ENCODE measurements around the gene SDC4. TPM values are rescaled to one million over a fixed set of nuclear protein-coding genes. Genes with fewer than 3 reads are reported as not detected.

Gene SDC4
- total RNA-seq, 3 donors from 2014 or later = 114 to 145 (median 122) TPM

GRCh38 chr20:45293041-45294002 lies 54.9 kb downstream of the SDC4 start:
- TF ChIP-seq CTCF (IDR thresholded peaks at IDR 0.05) = peak; percentile 98
- Histone ChIP-seq H3K4me3 (no peak overlapping the region), H3K36me3 (ENCODE audit: low read depth) (no peaks in the 10 kb centered on the region), H3K9me3 (no peaks in the 10 kb centered on the region), H3K4me1 (ENCODE audit: low read depth) (peaks cover 4% of the 10 kb centered on the region)
- DNase-seq = peak; percentile 85 to 92 (median 90)
- intact Hi-C loops (cut with DNase I, micrococcal nuclease) = no loop called here
- ATAC-seq = peak; percentile 95

GRCh38 chr20:45292343-45292742 lies 55.9 kb downstream of the SDC4 start:
- no peak overlapping the region for H3K4me3 ChIP-seq
- DNase-seq = no peak
- peaks cover 4% of the 10 kb centered on the region for H3K4me1 ChIP-seq (ENCODE audit: low read depth)
- ATAC-seq = no peak
- H3K9me3 ChIP-seq = no peaks in the 10 kb centered on the region
- intact Hi-C loops (cut with DNase I, micrococcal nuclease) = no loop called here
- TF ChIP-seq CTCF (IDR thresholded peaks at IDR 0.05) = no peak
- H3K36me3 ChIP-seq (ENCODE audit: low read depth) = no peaks in the 10 kb centered on the region

GRCh38 chr20:45291526-45291925 lies 56.7 kb downstream of the SDC4 start:
- Histone ChIP-seq H3K9me3 (no peaks in the 10 kb centered on the region), H3K36me3 (ENCODE audit: low read depth) (no peaks in the 10 kb centered on the region), H3K4me1 (ENCODE audit: low read depth) (peaks cover 4% of the 10 kb centered on the region), H3K4me3 (no peak overlapping the region)
- ATAC-seq (no peak), DNase-seq (no peak)
- TF ChIP-seq CTCF (IDR thresholded peaks at IDR 0.05) = no peak
- intact Hi-C loops (cut with DNase I, micrococcal nuclease) = no loop called here

GRCh38 chr20:45290677-45291355 lies 57.4 kb downstream of the SDC4 start:
- Histone ChIP-seq H3K36me3 (ENCODE audit: low read depth) (no peaks in the 10 kb centered on the region), H3K4me3 (no peak overlapping the region), H3K9me3 (no peaks in the 10 kb centered on the region), H3K4me1 (ENCODE audit: low read depth) (peaks cover 4% of the 10 kb centered on the region)
- intact Hi-C loops (cut with DNase I, micrococcal nuclease) = no loop called here
- peak; percentile 74 to 91 (median 77) for DNase-seq
- peak; percentile 63 for TF ChIP-seq CTCF (IDR thresholded peaks at IDR 0.05)
- ATAC-seq = peak; percentile 78

GRCh38 chr20:45289942-45290676 lies 58.1 kb downstream of the SDC4 start:
- H3K4me1 ChIP-seq (ENCODE audit: low read depth) = peaks cover 4% of the 10 kb centered on the region
- no peak for DNase-seq
- no peaks in the 10 kb centered on the region for H3K9me3 ChIP-seq
- intact Hi-C loops (cut with DNase I, micrococcal nuclease) = no loop called here
- H3K4me3 ChIP-seq = no peak overlapping the region
- no peak for TF ChIP-seq CTCF (IDR thresholded peaks at IDR 0.05)
- H3K36me3 ChIP-seq (ENCODE audit: low read depth) = no peaks in the 10 kb centered on the region
- ATAC-seq = no peak

Measured in mucosa of descending colon (tissue), 3 donors.